Liver (tissue), 9 donors: ENCODE results near the gene CD6. TPM values are rescaled to one million over a fixed set of nuclear protein-coding genes. Genes with fewer than 3 reads are reported as not detected.

Experiments
- DNase-seq: peaks from one replicate; pipeline ENCODE4 v3.0.0-alpha.2; 2017; ENCODE audit warnings: low spot score
- H3K27ac ChIP-seq, 2 donors: one replicate each; pipeline ENCODE4 v1.7.0; 2013; ENCODE audit warnings: inconsistent platforms in 2 of 2, low read length in 2 of 2, control low read depth in 1 of 2, low read depth in 1 of 2, mild to moderate bottlenecking in 1 of 2
- H3K27me3 ChIP-seq, 4 donors: one replicate each; pipeline versions ENCODE4 v1.6.1 to v1.7.0; 2013; ENCODE audit warnings: low read length in 3 of 4, inconsistent platforms in 1 of 4, mild to moderate bottlenecking in 1 of 4, moderate library complexity in 1 of 4; ENCODE audit not compliant: control insufficient read depth in 4 of 4, insufficient read depth in 4 of 4
- H3K36me3 ChIP-seq, 4 donors: one replicate each; pipeline versions ENCODE4 v1.6.1 to v1.7.0; 2013; ENCODE audit warnings: low read length in 3 of 4, mild to moderate bottlenecking in 3 of 4, low read depth in 1 of 4, moderate library complexity in 1 of 4; ENCODE audit not compliant: control insufficient read depth in 4 of 4, insufficient read depth in 3 of 4
- H3K4me1 ChIP-seq, 4 donors: one replicate each; pipeline versions ENCODE4 v1.6.1 to v1.7.0; 2013; ENCODE audit warnings: low read length in 3 of 4, mild to moderate bottlenecking in 3 of 4, moderate library complexity in 1 of 4; ENCODE audit not compliant: control insufficient read depth in 4 of 4, insufficient read depth in 4 of 4
- H3K4me3 ChIP-seq, 3 donors: one replicate each; pipeline versions ENCODE4 v1.6.1 to v1.7.0; 2013; ENCODE audit warnings: low read length in 3 of 3, control low read depth in 1 of 3, low read depth in 1 of 3, mild to moderate bottlenecking in 1 of 3
- H3K9ac ChIP-seq, 2 donors: one replicate each; pipeline ENCODE4 v1.7.0; 2013; ENCODE audit warnings: low read length in 2 of 2, mild to moderate bottlenecking in 2 of 2, moderate library complexity in 2 of 2, control low read depth in 1 of 2, low read depth in 1 of 2
- H3K9me3 ChIP-seq, 4 donors: one replicate each; pipeline versions ENCODE4 v1.6.1 to v1.7.0; 2013; ENCODE audit warnings: low read length in 3 of 4; ENCODE audit not compliant: control insufficient read depth in 4 of 4
- ATF3 ChIP-seq: IDR thresholded peaks from 2 replicates; pipeline ENCODE4 v1.6.1; 2016; ENCODE audit warnings: antibody characterized with exemption
- CTCF ChIP-seq: fragments of 150-350 bp; IDR thresholded peaks from 2 replicates; pipeline ENCODE4 v1.5.1; 2017; ENCODE audit warnings: improper control_type of control experiment, low read depth, low read length; ENCODE audit not compliant: missing input control
- EGR1 ChIP-seq, 2 donors: IDR thresholded peaks; 2 replicates each; pipeline ENCODE4 v1.6.1; 2016 to 2018; ENCODE audit warnings: antibody characterized with exemption in 2 of 2, low read depth in 2 of 2
- FOXA1 ChIP-seq: IDR thresholded peaks from 2 replicates; pipeline ENCODE4 v1.6.1; 2016; ENCODE audit warnings: antibody characterized with exemption
- FOXA2 ChIP-seq: IDR thresholded peaks from 2 replicates; pipeline ENCODE4 v1.6.1; 2016; ENCODE audit warnings: antibody characterized with exemption
- GABPA ChIP-seq, 2 donors: IDR thresholded peaks in 1 of 2; conservative IDR thresholded peaks in 1 of 2; 2 replicates each; pipeline ENCODE4 v1.6.1; 2016; ENCODE audit warnings: antibody characterized with exemption in 2 of 2, mild to moderate bottlenecking in 1 of 2, moderate library complexity in 1 of 2
- HNF4A ChIP-seq, 2 donors: conservative IDR thresholded peaks; 2 replicates each; pipeline ENCODE4 v1.6.1; 2016; ENCODE audit warnings: antibody characterized with exemption in 2 of 2, mild to moderate bottlenecking in 2 of 2
- HNF4G ChIP-seq: IDR thresholded peaks from 2 replicates; pipeline ENCODE4 v1.6.1; 2016; ENCODE audit warnings: antibody characterized with exemption
- JUND ChIP-seq, 2 donors: IDR thresholded peaks; 2 replicates each; pipeline ENCODE4 v1.6.1; 2016; ENCODE audit warnings: antibody characterized with exemption in 2 of 2
- NR2F2 ChIP-seq: IDR thresholded peaks from 2 replicates; pipeline ENCODE4 v1.6.1; 2016; ENCODE audit warnings: antibody characterized with exemption
- RAD21 ChIP-seq, 2 donors: IDR thresholded peaks; 2 replicates each; pipeline ENCODE4 v1.6.1; 2016; ENCODE audit warnings: antibody characterized with exemption in 2 of 2, mild to moderate bottlenecking in 2 of 2
- REST ChIP-seq: IDR thresholded peaks from 2 replicates; pipeline ENCODE4 v1.6.1; 2016; ENCODE audit warnings: antibody characterized with exemption, mild to moderate bottlenecking
- RXRA ChIP-seq, 2 donors: IDR thresholded peaks; 2 replicates each; pipeline ENCODE4 v1.6.1; 2017 to 2018; ENCODE audit warnings: antibody characterized with exemption in 2 of 2, mild to moderate bottlenecking in 1 of 2
- SP1 ChIP-seq: IDR thresholded peaks from 2 replicates; pipeline ENCODE4 v1.6.1; 2018; ENCODE audit warnings: antibody characterized with exemption, mild to moderate bottlenecking
- TAF1 ChIP-seq: conservative IDR thresholded peaks from 2 replicates; pipeline ENCODE4 v1.6.1; 2016; ENCODE audit warnings: antibody characterized with exemption, mild to moderate bottlenecking
- YY1 ChIP-seq: IDR thresholded peaks from 2 replicates; pipeline ENCODE4 v1.6.1; 2016; ENCODE audit warnings: antibody characterized with exemption, mild to moderate bottlenecking
- ZBTB33 ChIP-seq: IDR thresholded peaks from 2 replicates; pipeline ENCODE4 v1.6.1; 2016; ENCODE audit warnings: antibody characterized with exemption
- WGBS: extraction: QIAGEN DNeasy Blood & Tissue Kit; methylation state at CpG from one replicate; pipeline ENCODE4 v1.1.7; 2013; 5-methylcytosine and 5-hydroxymethylcytosine counted together
- polyA plus RNA-seq, 2 donors: library from polyadenylated mRNA; stranded (reverse) in 1 of 2; unstranded in 1 of 2; fragments of 200-250 nt in 1 of 2; fragments of >200 nt in 1 of 2; fragmentation: Nextera tagmentation in 1 of 2; extraction: Ambion mirVana in 1 of 2; gene quantifications; one replicate each; pipeline versions ENCODE4 v1.2.1 to v1.2.3, GENCODE V29; 2013 to 2015
- total RNA-seq, 2 donors: library from RNA; depleted of rRNA; stranded (reverse); fragments of >200 nt; gene quantifications; one replicate each; pipeline ENCODE4 v1.2.3, GENCODE V29; 2014
- TF ChIP-seq, protein P1 (sequence below): IDR thresholded peaks from 2 replicates; pipeline ENCODE4 v1.6.1; 2016; ENCODE audit warnings: antibody characterized with exemption
- donor health status: healthy.
- donor health status: healthy.
- donor health status: healthy.
- donor health status: healthy.
- donor health status: healthy.

Gene CD6
- total and polyA plus RNA-seq, 4 donors, result 0.31 to 0.59 (median 0.45) TPM

DNA sequence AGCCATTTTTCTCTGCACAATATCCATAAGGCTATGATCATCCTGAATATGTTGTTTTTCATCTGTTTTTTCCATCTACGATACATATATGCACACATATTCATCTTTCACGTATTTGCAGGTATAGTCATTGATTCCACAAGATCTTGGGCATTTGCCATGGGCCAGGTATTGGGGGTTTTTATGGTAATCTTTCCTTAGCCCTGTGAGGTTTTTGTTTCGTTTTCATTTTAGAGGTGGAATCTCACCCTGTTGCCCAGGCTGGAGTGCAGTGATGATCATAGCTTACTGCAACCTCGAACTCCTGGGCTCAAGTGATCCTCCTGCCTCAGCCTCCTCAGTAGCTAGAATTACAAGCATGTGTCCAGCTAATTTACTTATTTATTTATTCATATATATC lies 20.0 kb downstream of the CD6 start:
- Histone ChIP-seq H3K4me1 (no peaks in the 10 kb centered on the region), H3K36me3 (no peaks in the 10 kb centered on the region), H3K27me3 (peaks cover 0 to 2% (median 0%) of the 10 kb centered on the region in 4 donors), H3K9me3 (no peaks in the 10 kb centered on the region), H3K27ac (no peak overlapping the region), H3K4me3 (no peak overlapping the region), H3K9ac (no peak overlapping the region)
- WGBS, result 86% methylated on average over 4 of the region's 4 CpGs
- TF ChIP-seq ATF3 (no peak), ZBTB33 (no peak), HNF4A (conservative IDR thresholded peaks at IDR 0.05) (no peak), FOXA2 (no peak), NR2F2 (no peak), CTCF (no peak), HNF4G (no peak), FOXA1 (no peak), REST (no peak), RAD21 (IDR thresholded peaks at IDR 0.05) (no peak), JUND (IDR thresholded peaks at IDR 0.05) (no peak), RXRA (IDR thresholded peaks at IDR 0.05) (no peak), EGR1 (IDR thresholded peaks at IDR 0.05; ENCODE audit: low read depth in 2 of 2) (no peak), YY1 (no peak), TAF1 (no peak), SP1 (no peak), GABPA (IDR thresholded peaks at IDR 0.05 in 1 of 2, conservative IDR thresholded peaks at IDR 0.05 in 1 of 2) (no peak)
- TF ChIP-seq, protein P1, sequence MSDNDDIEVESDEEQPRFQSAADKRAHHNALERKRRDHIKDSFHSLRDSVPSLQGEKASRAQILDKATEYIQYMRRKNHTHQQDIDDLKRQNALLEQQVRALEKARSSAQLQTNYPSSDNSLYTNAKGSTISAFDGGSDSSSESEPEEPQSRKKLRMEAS, result no peak
- DNase-seq, result no peak
